BJ (cell line): ENCODE measurements around the gene ANAPC16. TPM values are rescaled to one million over a fixed set of nuclear protein-coding genes. Genes with fewer than 3 reads are reported as not detected.

Experiments used
- CTCF ChIA-PET: fragments of 350-600 bp; formaldehyde crosslinking; extraction: SDS; loops from one replicate; lab custom pipeline; 2021; ENCODE audit warnings: antibody characterized with exemption, inconsistent platforms; lab: Yijun Ruan, JAX
- POLR2A ChIA-PET: fragments of 300-600 bp; sonication (Branson Sonifier 250); formaldehyde crosslinking; extraction: SDS; loops from one replicate; lab custom pipeline; 2021; ENCODE audit warnings: antibody characterized with exemption; lab: Charles Lee
- DNase-seq: peaks from one replicate; pipeline ENCODE4 v3.0.0-alpha.2; 2011; ENCODE audit warnings: low read depth
- H3K27me3 ChIP-seq: 2 replicates; pipeline ENCODE4 v1.6.0; 2011; ENCODE audit warnings: low read length; ENCODE audit not compliant: control insufficient read depth, insufficient read depth
- H3K36me3 ChIP-seq: 2 replicates; pipeline ENCODE4 v1.5.1; 2011; ENCODE audit warnings: low read length; ENCODE audit not compliant: control insufficient read depth, insufficient read depth
- H3K4me3 ChIP-seq: 2 replicates; pipeline ENCODE4 v1.5.1; 2011; ENCODE audit warnings: low read depth, mild to moderate bottlenecking, control low read depth, low read length
- CTCF ChIP-seq: IDR thresholded peaks from 2 replicates; pipeline ENCODE4 v1.5.1; 2011; ENCODE audit warnings: low read depth, mild to moderate bottlenecking, control low read depth, inconsistent platforms, low read length, moderate library complexity; ENCODE audit not compliant: insufficient read depth
- polyA plus RNA-seq: library from polyadenylated mRNA; depleted of rRNA; stranded (reverse); fragments of >200 nt; gene quantifications from 2 replicates; pipeline ENCODE4 v1.2.3, GENCODE V29; 2011

The ANAPC16 gene
- polyA plus RNA-seq, 1 experiment, result 49.8 TPM

- ChIA-PET POLR2A (no interaction called here), CTCF (interaction anchor here (0.8 to 1.0 kb wide), 4 partner anchors 12 to 325 kb away, joined by 3 read pairs; no protein-coding TSS in a partner anchor)
- DNase-seq, result no peak
- no peak for TF ChIP-seq CTCF
- Histone ChIP-seq H3K27me3 (no peaks in the 10 kb centered on the region), H3K4me3 (no peak overlapping the region), H3K36me3 (no peaks in the 10 kb centered on the region)
Measured at GRCh38 chr10:72241691-72242252, 26.0 kb downstream of the ANAPC16 start.

- no peaks in the 10 kb centered on the region for H3K36me3 ChIP-seq
- no peaks in the 10 kb centered on the region for H3K27me3 ChIP-seq
- ChIA-PET CTCF (interaction anchor here (1.6 kb wide), 1 partner anchor 10 kb away, joined by 6 read pairs; no protein-coding TSS in a partner anchor), POLR2A (no interaction called here)
- DNase-seq, result no peak
- no peak for TF ChIP-seq CTCF
- no peak overlapping the region for H3K4me3 ChIP-seq
Measured at GRCh38 chr10:72242675-72243074, 26.9 kb downstream of the ANAPC16 start.

- POLR2A ChIA-PET, result interaction anchor here (0.6 to 1.0 kb wide), 4 partner anchors 12 to 1218 kb away, joined by 3 to 5 read pairs (median 4); partner anchors contain the start of gene DDIT4
- CTCF ChIA-PET, result interaction anchor here (1.6 kb wide), 1 partner anchor 8 kb away, joined by 6 read pairs; no protein-coding TSS in a partner anchor
- H3K4me3 ChIP-seq, result no peak overlapping the region
- no peaks in the 10 kb centered on the region for H3K27me3 ChIP-seq
- peak; percentile 92 for DNase-seq
- no peaks in the 10 kb centered on the region for H3K36me3 ChIP-seq
- peak; percentile 56 for TF ChIP-seq CTCF
Measured at GRCh38 chr10:72243822-72244437, 28.1 kb downstream of the ANAPC16 start.

GRCh38 chr10:72244573-72245038 is 28.8 kb downstream of the ANAPC16 start:
- Histone ChIP-seq H3K4me3 (no peak overlapping the region), H3K27me3 (no peaks in the 10 kb centered on the region), H3K36me3 (no peaks in the 10 kb centered on the region)
- DNase-seq, result no peak
- POLR2A ChIA-PET, result no interaction called here
- CTCF ChIA-PET, result no interaction called here
- TF ChIP-seq CTCF, result no peak

GRCh38 chr10:72245949-72246525 is 30.2 kb downstream of the ANAPC16 start:
- POLR2A ChIA-PET, result no interaction called here
- no peaks in the 10 kb centered on the region for H3K27me3 ChIP-seq
- CTCF ChIA-PET, result interaction anchor here (0.6 to 2.6 kb wide), 2 partner anchors 14 to 289 kb away, joined by 3 to 9 read pairs; no protein-coding TSS in a partner anchor
- no peaks in the 10 kb centered on the region for H3K36me3 ChIP-seq
- no peak overlapping the region for H3K4me3 ChIP-seq
- no peak for TF ChIP-seq CTCF
- no peak for DNase-seq
